Measurements from ENCODE around the gene KIF7.

Gene KIF7

DNA sequence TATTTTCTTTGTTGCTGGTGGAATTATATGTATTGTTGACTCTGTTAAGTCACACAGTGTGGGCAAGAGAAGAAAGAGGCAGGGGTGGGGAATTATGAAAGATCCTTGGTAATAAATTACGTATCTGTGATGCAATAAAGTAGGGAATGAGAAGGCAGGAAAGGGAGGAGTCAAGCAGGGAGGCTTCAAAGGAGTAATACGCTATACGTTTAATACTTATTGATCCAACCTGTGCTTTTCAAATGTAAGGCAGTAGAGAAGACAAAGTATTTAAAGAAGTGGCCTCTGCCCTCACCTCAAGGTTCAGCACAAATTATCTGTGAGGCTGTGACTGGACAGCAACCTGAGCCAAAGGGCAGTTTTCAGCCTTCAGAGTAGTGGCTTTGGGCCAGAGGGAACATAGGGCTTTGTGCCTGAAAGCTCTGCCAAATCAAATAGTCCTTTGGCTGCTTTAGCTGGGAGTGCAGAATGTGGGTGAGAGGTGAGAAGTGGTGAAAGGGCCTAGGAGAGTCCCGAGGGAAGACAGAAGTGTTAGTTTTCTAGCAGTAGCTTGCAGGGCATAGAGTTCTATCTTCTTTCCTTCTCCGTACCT is 25.1 kb upstream of the KIF7 start:
- DNase-seq (ENCODE audit: low spot score in 2 of 2) (no peak), ATAC-seq (replicated peaks; ENCODE audit: extremely low read depth, poor library complexity, severe bottlenecking) (no peak)
- Mint-ChIP-seq H3K4me3 (no peak overlapping the region), H3K4me1 (no peaks in the 10 kb centered on the region), H3K27ac (ENCODE audit: low read depth) (no peak overlapping the region), H3K36me3 (ENCODE audit: insufficient read depth) (peaks cover 1% of the 10 kb centered on the region), H3K27me3 (no peaks in the 10 kb centered on the region), H3K9me3 (no peaks in the 10 kb centered on the region)

DNA sequence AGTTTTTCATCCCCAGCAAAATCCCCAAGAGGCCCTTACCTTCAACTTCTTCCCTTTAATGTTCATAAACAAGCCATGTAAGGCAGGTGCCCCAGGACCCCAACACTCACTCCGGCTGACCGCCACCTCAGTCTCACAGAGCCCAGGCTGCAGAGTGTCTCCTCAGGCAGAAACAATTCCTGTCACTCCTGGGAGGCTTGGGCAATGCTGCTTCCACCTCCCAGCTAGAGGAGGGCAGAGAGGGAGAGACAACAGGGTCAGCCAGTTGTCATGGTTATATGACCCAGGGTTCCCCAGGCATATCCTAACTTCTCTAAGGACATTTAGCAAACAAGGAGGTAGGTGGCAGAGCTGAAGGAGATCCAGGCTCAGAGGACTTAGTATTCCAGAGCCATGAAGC is 23.9 kb upstream of the KIF7 start, which contains the start of gene PLIN1:
Gene PLIN1 (minus strand): TSS at position 156 of the 400 bp plus-strand sequence. CDS start 1,878 bp downstream, outside the sequence.
- ATAC-seq (replicated peaks; ENCODE audit: extremely low read depth, poor library complexity, severe bottlenecking) (no peak), DNase-seq (ENCODE audit: low spot score in 2 of 2) (no peak)
- Mint-ChIP-seq H3K4me1 (no peaks in the 10 kb centered on the region), H3K4me3 (no peak within 1 kb of the TSS), H3K27ac (ENCODE audit: low read depth) (no peak within 1 kb of the TSS), H3K9me3 (no peaks in the 10 kb centered on the region), H3K36me3 (ENCODE audit: insufficient read depth) (peaks cover 1% of the 10 kb centered on the region), H3K27me3 (no peaks in the 10 kb centered on the region)

GRCh38 chr15:89677381-89677780 is 22.1 kb upstream of the KIF7 start:
- no peaks in the 10 kb centered on the region for H3K9me3 Mint-ChIP-seq
- no peak for ATAC-seq (replicated peaks; ENCODE audit: extremely low read depth, poor library complexity, severe bottlenecking)
- no peak overlapping the region for H3K4me3 Mint-ChIP-seq
- no peak overlapping the region for H3K27ac Mint-ChIP-seq (ENCODE audit: low read depth)
- no peaks in the 10 kb centered on the region for H3K4me1 Mint-ChIP-seq
- H3K36me3 Mint-ChIP-seq (ENCODE audit: insufficient read depth), result no peaks in the 10 kb centered on the region
- H3K27me3 Mint-ChIP-seq, result no peaks in the 10 kb centered on the region
- no peak for DNase-seq (ENCODE audit: low spot score in 2 of 2)

DNA sequence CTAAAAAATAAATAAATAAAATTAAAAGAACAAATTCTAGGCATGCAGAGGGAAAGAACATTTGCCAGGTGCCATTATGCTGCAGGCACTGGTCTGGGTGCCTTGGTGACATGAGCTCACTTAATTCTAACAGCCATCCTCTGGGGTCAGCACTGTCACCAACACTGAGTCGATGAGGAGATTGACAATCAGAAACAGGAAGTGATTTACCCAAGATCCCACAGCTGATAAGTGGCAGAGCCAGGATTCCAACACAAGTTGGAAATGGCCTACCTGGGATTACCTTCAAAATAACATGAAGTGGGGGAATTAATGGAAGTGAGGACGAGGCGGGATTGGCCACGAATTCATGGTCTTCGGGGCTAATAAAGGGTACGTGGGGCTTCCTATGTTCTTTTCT is 20.3 kb upstream of the KIF7 start:
- no peak overlapping the region for H3K27ac Mint-ChIP-seq (ENCODE audit: low read depth)
- no peak overlapping the region for H3K4me3 Mint-ChIP-seq
- H3K4me1 Mint-ChIP-seq, result no peaks in the 10 kb centered on the region
- H3K27me3 Mint-ChIP-seq, result no peaks in the 10 kb centered on the region
- no peaks in the 10 kb centered on the region for H3K9me3 Mint-ChIP-seq
- ATAC-seq (replicated peaks; ENCODE audit: extremely low read depth, poor library complexity, severe bottlenecking) (no peak), DNase-seq (ENCODE audit: low spot score in 2 of 2) (no peak)
- no peaks in the 10 kb centered on the region for H3K36me3 Mint-ChIP-seq (ENCODE audit: insufficient read depth)

DNA sequence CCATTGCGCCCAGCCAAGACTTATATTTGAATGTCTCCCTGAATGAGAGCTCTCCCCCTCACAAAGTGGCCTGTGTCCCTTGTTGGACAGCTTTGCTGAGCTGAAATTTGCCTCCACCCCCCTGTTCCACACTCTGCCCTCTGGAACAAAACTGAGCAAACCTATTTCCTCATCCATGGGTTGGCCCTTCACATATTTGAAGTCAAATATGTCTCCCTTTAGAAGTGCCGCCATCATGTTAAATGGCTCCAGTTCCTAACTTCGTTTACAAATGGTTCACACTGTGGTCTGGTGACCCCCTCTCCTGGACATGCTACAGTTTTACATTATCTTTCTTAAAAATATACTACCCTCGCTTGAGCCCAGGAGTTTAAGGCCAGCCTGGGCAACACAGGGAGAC is 19.3 kb upstream of the KIF7 start:
- Mint-ChIP-seq H3K4me1 (no peaks in the 10 kb centered on the region), H3K9me3 (no peaks in the 10 kb centered on the region), H3K27ac (ENCODE audit: low read depth) (no peak overlapping the region), H3K27me3 (no peaks in the 10 kb centered on the region), H3K36me3 (ENCODE audit: insufficient read depth) (no peaks in the 10 kb centered on the region), H3K4me3 (no peak overlapping the region)
- no peak for DNase-seq (ENCODE audit: low spot score in 2 of 2)
- ATAC-seq (replicated peaks; ENCODE audit: extremely low read depth, poor library complexity, severe bottlenecking), result no peak

DNA sequence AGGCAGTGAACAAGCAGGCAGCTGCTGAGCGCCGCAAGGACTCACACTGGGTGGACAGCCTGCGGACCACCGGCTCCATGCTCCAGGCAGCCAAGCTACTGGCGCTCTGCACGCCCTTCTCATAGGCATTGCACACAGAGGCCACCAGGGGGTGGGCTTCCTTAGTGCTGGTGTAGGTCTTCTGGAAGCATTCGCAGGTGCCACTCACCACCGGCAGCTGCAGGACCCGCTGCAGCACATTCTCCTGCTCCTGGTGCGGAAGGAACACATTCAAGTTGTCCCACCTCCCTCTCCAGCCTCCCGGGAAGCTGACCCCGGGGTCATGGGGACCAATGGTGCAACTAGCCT is 17.9 kb upstream of the KIF7 start:
- no peak overlapping the region for H3K27ac Mint-ChIP-seq (ENCODE audit: low read depth)
- H3K4me1 Mint-ChIP-seq, result no peaks in the 10 kb centered on the region
- DNase-seq (ENCODE audit: low spot score in 2 of 2) (no peak), ATAC-seq (replicated peaks; ENCODE audit: extremely low read depth, poor library complexity, severe bottlenecking) (no peak)
- no peaks in the 10 kb centered on the region for H3K9me3 Mint-ChIP-seq
- H3K4me3 Mint-ChIP-seq, result no peak overlapping the region
- no peaks in the 10 kb centered on the region for H3K27me3 Mint-ChIP-seq
- H3K36me3 Mint-ChIP-seq (ENCODE audit: insufficient read depth), result no peaks in the 10 kb centered on the region

- no peak for ATAC-seq (replicated peaks; ENCODE audit: extremely low read depth, poor library complexity, severe bottlenecking)
- no peak for DNase-seq (ENCODE audit: low spot score in 2 of 2)
- Mint-ChIP-seq H3K36me3 (ENCODE audit: insufficient read depth) (no peaks in the 10 kb centered on the region), H3K27ac (ENCODE audit: low read depth) (no peak overlapping the region), H3K9me3 (no peaks in the 10 kb centered on the region), H3K27me3 (peaks cover 5% of the 10 kb centered on the region), H3K4me1 (no peaks in the 10 kb centered on the region), H3K4me3 (no peak overlapping the region)
These were observed 17.2 kb upstream of the KIF7 start for GRCh38 chr15:89672221-89673164.

- H3K27me3 Mint-ChIP-seq, result peaks cover 10% of the 10 kb centered on the region
- no peak for DNase-seq (ENCODE audit: low spot score in 2 of 2)
- no peaks in the 10 kb centered on the region for H3K36me3 Mint-ChIP-seq (ENCODE audit: insufficient read depth)
- H3K9me3 Mint-ChIP-seq, result no peaks in the 10 kb centered on the region
- no peak overlapping the region for H3K27ac Mint-ChIP-seq (ENCODE audit: low read depth)
- no peaks in the 10 kb centered on the region for H3K4me1 Mint-ChIP-seq
- no peak for ATAC-seq (replicated peaks; ENCODE audit: extremely low read depth, poor library complexity, severe bottlenecking)
- no peak overlapping the region for H3K4me3 Mint-ChIP-seq
These were observed 16.4 kb upstream of the KIF7 start for GRCh38 chr15:89671687-89672086.

DNA sequence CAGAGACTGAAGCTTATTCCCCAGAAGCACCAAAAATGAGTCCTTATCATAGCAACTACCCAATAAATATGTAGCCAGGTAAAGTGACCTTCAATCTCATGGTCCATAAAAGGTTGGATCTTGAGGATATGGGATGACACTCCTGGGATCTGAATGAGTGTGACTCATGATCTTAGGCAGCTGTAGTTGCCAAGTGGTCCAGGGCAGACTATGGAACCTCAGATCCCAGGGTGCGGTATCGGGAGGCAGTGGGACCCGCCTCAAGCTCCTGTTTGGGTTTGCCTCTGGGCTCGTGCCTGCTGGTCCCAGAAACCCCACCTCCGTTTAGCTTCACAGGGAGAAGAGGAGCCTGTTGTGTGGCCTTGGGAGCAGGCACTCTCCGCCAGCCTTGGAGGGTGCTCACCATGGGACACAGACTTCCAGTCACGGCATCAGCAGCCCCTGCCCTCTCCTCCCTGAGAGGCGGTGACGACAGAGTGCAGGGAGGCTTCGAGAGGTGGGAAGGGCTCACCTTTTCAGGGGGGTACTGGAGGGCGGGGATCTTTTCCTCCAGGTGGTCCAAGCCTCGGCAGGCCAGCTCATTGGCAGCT is 15.8 kb upstream of the KIF7 start:
- DNase-seq (ENCODE audit: low spot score in 2 of 2), result no peak
- ATAC-seq (replicated peaks; ENCODE audit: extremely low read depth, poor library complexity, severe bottlenecking), result no peak
- no peak overlapping the region for H3K27ac Mint-ChIP-seq (ENCODE audit: low read depth)

GRCh38 chr15:89669941-89670340 is 14.7 kb upstream of the KIF7 start:
- DNase-seq (ENCODE audit: low spot score in 2 of 2), result no peak
- no peaks in the 10 kb centered on the region for H3K36me3 Mint-ChIP-seq (ENCODE audit: insufficient read depth)
- ATAC-seq (replicated peaks; ENCODE audit: extremely low read depth, poor library complexity, severe bottlenecking), result no peak
- no peaks in the 10 kb centered on the region for H3K4me1 Mint-ChIP-seq
- no peak overlapping the region for H3K4me3 Mint-ChIP-seq
- H3K9me3 Mint-ChIP-seq, result no peaks in the 10 kb centered on the region
- no peak overlapping the region for H3K27ac Mint-ChIP-seq (ENCODE audit: low read depth)
- peaks cover 12% of the 10 kb centered on the region for H3K27me3 Mint-ChIP-seq

More for the DNA sequence above, 15.8 kb upstream of the KIF7 start:
- H3K4me1 Mint-ChIP-seq, result no peaks in the 10 kb centered on the region
- H3K9me3 Mint-ChIP-seq, result no peaks in the 10 kb centered on the region
- no peak overlapping the region for H3K4me3 Mint-ChIP-seq
- peaks cover 10% of the 10 kb centered on the region for H3K27me3 Mint-ChIP-seq
- H3K36me3 Mint-ChIP-seq (ENCODE audit: insufficient read depth), result no peaks in the 10 kb centered on the region

GRCh38 chr15:89669309-89669865 is 14.1 kb upstream of the KIF7 start:
- no peak for DNase-seq (ENCODE audit: low spot score in 2 of 2)
- Mint-ChIP-seq H3K27me3 (peaks cover 18% of the 10 kb centered on the region), H3K27ac (ENCODE audit: low read depth) (no peak overlapping the region), H3K9me3 (no peaks in the 10 kb centered on the region), H3K36me3 (ENCODE audit: insufficient read depth) (no peaks in the 10 kb centered on the region), H3K4me3 (no peak overlapping the region), H3K4me1 (no peaks in the 10 kb centered on the region)
- no peak for ATAC-seq (replicated peaks; ENCODE audit: extremely low read depth, poor library complexity, severe bottlenecking)

DNA sequence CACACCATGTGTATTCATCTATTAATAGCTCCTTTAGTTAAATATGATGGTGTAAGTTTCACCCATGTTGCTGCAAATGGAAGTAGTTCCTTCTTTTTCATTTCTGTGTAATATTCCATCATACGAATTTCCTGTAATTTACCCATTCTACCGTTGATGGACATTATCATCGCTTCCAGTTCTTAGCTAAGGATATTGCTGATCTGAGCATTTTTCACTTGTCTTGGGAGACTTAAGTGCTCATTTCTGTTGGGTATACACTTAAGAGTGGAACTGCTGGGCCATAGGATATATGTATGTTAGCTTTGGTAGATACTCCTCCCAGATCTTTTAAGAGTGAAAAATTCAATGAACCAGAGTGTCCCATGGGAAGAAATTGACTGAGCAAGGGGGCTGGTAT is 12.9 kb upstream of the KIF7 start:
- ATAC-seq (replicated peaks; ENCODE audit: extremely low read depth, poor library complexity, severe bottlenecking) (no peak), DNase-seq (ENCODE audit: low spot score in 2 of 2) (no peak)
- no peaks in the 10 kb centered on the region for H3K36me3 Mint-ChIP-seq (ENCODE audit: insufficient read depth)
- no peak overlapping the region for H3K27ac Mint-ChIP-seq (ENCODE audit: low read depth)
- H3K27me3 Mint-ChIP-seq, result peaks cover 24% of the 10 kb centered on the region
- no peak overlapping the region for H3K4me3 Mint-ChIP-seq
- no peaks in the 10 kb centered on the region for H3K9me3 Mint-ChIP-seq
- no peaks in the 10 kb centered on the region for H3K4me1 Mint-ChIP-seq

- peaks cover 30% of the 10 kb centered on the region for H3K27me3 Mint-ChIP-seq
- H3K27ac Mint-ChIP-seq (ENCODE audit: low read depth), result no peak overlapping the region
- H3K36me3 Mint-ChIP-seq (ENCODE audit: insufficient read depth), result no peaks in the 10 kb centered on the region
These were observed 12.4 kb upstream of the KIF7 start for GRCh38 chr15:89667706-89667960.

More at GRCh38 chr15:89667706-89667960, 12.4 kb upstream of the KIF7 start:
- no peaks in the 10 kb centered on the region for H3K9me3 Mint-ChIP-seq
- ATAC-seq (replicated peaks; ENCODE audit: extremely low read depth, poor library complexity, severe bottlenecking) (no peak), DNase-seq (ENCODE audit: low spot score in 2 of 2) (no peak)
- H3K4me3 Mint-ChIP-seq, result no peak overlapping the region
- H3K4me1 Mint-ChIP-seq, result no peaks in the 10 kb centered on the region

All from central memory CD8-positive, alpha-beta T cell (primary cell).